MCF 10A (cell line): Measurements from ENCODE around the gene IDI1. TPM values are rescaled to one million over a fixed set of nuclear protein-coding genes. Genes with fewer than 3 reads are reported as not detected.

ENCODE experiments used
- BruUV-seq: library from RNA; stranded (reverse); fragments of 400-500 nt; replicated peaks from 2 replicates; lab custom pipeline; 2021; lab: Mats Ljungman, UMichigan
- CTCF ChIA-PET: fragments of 300-600 bp; sonication (Branson Sonifier 250); formaldehyde crosslinking; extraction: SDS; loops from one replicate; lab custom pipeline; 2021; ENCODE audit warnings: antibody characterized with exemption, inconsistent platforms; lab: Yijun Ruan, JAX
- POLR2A ChIA-PET: fragments of 300-600, 350-650 bp; sonication (Branson Sonifier 250); formaldehyde crosslinking; extraction: SDS; loops from one replicate; lab custom pipeline; 2020; ENCODE audit warnings: antibody characterized with exemption, inconsistent platforms; lab: Yijun Ruan, JAX
- DNase-seq: peaks from one replicate; pipeline ENCODE4 v3.0.0-alpha.2; 2018; ENCODE audit not compliant: unreplicated experiment
- H3K27ac Mint-ChIP-seq: one replicate; pipeline ENCODE4 v1.8.0; 2022; ENCODE audit warnings: mild to moderate bottlenecking, low read depth, mixed read lengths; ENCODE audit not compliant: unreplicated experiment
- H3K27me3 Mint-ChIP-seq: one replicate; pipeline ENCODE4 v1.8.0; 2022; ENCODE audit warnings: mixed read lengths; ENCODE audit not compliant: insufficient read depth, unreplicated experiment
- H3K36me3 Mint-ChIP-seq: one replicate; pipeline ENCODE4 v1.8.0; 2022; ENCODE audit warnings: mild to moderate bottlenecking, moderate library complexity, mixed read lengths; ENCODE audit not compliant: insufficient read depth, unreplicated experiment
- H3K4me1 Mint-ChIP-seq: one replicate; pipeline ENCODE4 v1.8.0; 2022; ENCODE audit warnings: mixed read lengths; ENCODE audit not compliant: insufficient read depth, unreplicated experiment
- H3K4me3 Mint-ChIP-seq: one replicate; pipeline ENCODE4 v1.8.0; 2022; ENCODE audit warnings: mild to moderate bottlenecking, moderate library complexity, mixed read lengths; ENCODE audit not compliant: unreplicated experiment
- H3K9me3 Mint-ChIP-seq: one replicate; pipeline ENCODE4 v1.8.0; 2022; ENCODE audit warnings: mixed read lengths; ENCODE audit not compliant: unreplicated experiment
- intact Hi-C: fragments of 100-400 bp; cut with micrococcal nuclease; formaldehyde crosslinking; loops from 2 replicates; pipeline ENCODE4 v1.14.1; 2022
- total RNA-seq: library from RNA; stranded (reverse); gene quantifications from 2 replicates; pipeline ENCODE4 v1.2.3, GENCODE V29; 2022
- TF ChIP-seq, protein P1 (sequence below): fragments of 200-600 bp; IDR thresholded peaks from one replicate; pipeline ENCODE4 v1.8.0; 2022; ENCODE audit warnings: antibody characterized with exemption, mild to moderate bottlenecking; ENCODE audit not compliant: unreplicated experiment

The IDI1 gene
- total RNA-seq, 1 experiment from 2014 or later: 25.1 TPM

DNA sequence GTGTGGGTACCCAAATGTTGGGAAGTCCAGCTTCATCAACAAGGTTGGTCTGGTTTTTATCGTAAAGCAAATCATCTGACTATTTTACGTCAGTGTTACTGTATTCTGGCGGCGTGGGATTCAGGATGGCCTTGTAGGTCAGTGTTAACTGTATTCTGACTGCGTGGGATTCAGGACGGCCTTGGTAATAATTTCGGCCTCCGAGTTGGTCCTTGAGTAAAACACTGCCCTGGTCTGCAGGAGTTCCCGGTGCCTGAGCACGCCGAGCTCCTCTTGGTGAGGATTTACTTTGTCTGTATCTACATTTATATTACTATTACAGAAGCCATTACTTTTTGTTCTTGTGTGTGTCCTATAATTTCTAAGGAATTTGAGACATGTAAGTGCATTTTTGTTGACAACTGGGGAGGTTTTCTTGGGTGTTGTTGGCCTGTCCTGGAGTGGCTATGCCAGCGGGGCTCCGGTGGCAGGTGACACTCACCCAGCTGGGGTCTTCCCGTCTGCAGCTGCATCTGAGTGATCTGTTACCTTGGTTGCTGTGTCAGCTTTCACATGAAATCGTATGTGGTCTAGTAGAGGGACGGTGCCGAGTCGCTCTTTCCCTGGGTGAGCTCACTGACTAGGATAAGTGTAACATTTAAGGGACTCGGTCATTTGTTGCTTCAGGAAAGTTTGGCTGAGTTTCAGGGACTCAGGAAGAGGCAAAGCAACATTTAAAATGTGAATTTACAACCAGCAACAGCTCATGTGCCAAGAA is 51.5 kb downstream of the IDI1 start:
- Mint-ChIP-seq H3K9me3 (peaks cover 1% of the 10 kb centered on the region), H3K36me3 (peaks cover 98% of the 10 kb centered on the region), H3K27ac (no peak overlapping the region), H3K4me1 (no peaks in the 10 kb centered on the region), H3K4me3 (no peak overlapping the region), H3K27me3 (no peaks in the 10 kb centered on the region)
- intact Hi-C loops: no loop called here
- ChIA-PET CTCF (interaction anchor here (0.6 kb wide), 1 partner anchor 114 kb away, joined by 3 read pairs; no protein-coding TSS in a partner anchor), POLR2A (interaction anchor here (1.0 to 1.9 kb wide), 2 partner anchors 12 to 52 kb away, joined by 3 to 5 read pairs; partner anchors contain the start of gene IDI1)
- TF ChIP-seq, protein P1, sequence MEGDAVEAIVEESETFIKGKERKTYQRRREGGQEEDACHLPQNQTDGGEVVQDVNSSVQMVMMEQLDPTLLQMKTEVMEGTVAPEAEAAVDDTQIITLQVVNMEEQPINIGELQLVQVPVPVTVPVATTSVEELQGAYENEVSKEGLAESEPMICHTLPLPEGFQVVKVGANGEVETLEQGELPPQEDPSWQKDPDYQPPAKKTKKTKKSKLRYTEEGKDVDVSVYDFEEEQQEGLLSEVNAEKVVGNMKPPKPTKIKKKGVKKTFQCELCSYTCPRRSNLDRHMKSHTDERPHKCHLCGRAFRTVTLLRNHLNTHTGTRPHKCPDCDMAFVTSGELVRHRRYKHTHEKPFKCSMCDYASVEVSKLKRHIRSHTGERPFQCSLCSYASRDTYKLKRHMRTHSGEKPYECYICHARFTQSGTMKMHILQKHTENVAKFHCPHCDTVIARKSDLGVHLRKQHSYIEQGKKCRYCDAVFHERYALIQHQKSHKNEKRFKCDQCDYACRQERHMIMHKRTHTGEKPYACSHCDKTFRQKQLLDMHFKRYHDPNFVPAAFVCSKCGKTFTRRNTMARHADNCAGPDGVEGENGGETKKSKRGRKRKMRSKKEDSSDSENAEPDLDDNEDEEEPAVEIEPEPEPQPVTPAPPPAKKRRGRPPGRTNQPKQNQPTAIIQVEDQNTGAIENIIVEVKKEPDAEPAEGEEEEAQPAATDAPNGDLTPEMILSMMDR: no peak
- BruUV-seq: no TSS peak
- DNase-seq: no peak

DNA sequence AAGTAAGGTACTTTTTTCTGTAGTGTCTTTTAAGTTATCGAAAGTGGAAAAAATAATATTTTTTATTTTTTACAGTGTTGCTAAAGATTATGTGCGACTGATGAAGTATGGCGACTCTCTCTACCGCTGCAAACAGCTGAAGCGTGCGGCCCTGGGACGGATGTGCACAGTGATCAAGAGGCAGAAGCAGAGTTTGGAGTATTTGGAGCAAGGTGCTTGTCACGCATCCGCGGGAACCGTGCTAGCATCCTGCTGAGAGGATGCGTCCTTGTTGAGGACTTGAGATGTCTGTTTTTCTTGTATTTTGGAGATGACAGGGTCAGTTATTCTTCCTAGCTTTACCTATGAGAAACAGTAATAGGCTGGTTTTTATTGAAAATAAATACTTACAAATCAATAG is 52.9 kb downstream of the IDI1 start:
- DNase-seq: no peak
- ChIA-PET CTCF (no interaction called here), POLR2A (no interaction called here)
- no peak overlapping the region for H3K4me3 Mint-ChIP-seq
- no peaks in the 10 kb centered on the region for H3K4me1 Mint-ChIP-seq
- H3K9me3 Mint-ChIP-seq: no peaks in the 10 kb centered on the region
- intact Hi-C loops: no loop called here
- H3K27me3 Mint-ChIP-seq: no peaks in the 10 kb centered on the region
- no TSS peak for BruUV-seq
- H3K27ac Mint-ChIP-seq: no peak overlapping the region
- TF ChIP-seq, protein P1: no peak
- H3K36me3 Mint-ChIP-seq: peaks cover 89% of the 10 kb centered on the region

DNA sequence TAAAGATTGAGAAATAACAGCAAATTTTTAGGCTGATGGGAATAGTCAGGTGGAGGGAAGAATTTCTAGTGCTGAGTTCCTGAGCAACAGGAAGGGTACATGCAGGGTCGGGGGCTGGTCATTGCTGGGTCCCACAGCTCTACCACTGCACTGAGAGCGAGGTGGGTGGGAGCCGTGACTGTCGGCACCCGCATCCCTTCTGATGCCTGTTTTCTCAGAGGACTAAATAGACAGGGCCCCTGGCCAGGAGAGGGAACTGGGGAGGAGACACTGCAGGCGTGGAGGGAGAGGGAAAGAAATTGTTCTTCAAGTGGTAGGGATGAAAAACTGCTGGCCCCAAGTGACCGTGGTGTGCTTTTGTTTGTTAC is 53.4 kb downstream of the IDI1 start:
- Mint-ChIP-seq H3K36me3 (peaks cover 88% of the 10 kb centered on the region), H3K4me1 (peaks cover 4% of the 10 kb centered on the region), H3K27ac (no peak overlapping the region), H3K9me3 (no peaks in the 10 kb centered on the region), H3K27me3 (no peaks in the 10 kb centered on the region), H3K4me3 (no peak overlapping the region)
- DNase-seq: no peak
- intact Hi-C loops: no loop called here
- no TSS peak for BruUV-seq
- ChIA-PET POLR2A (no interaction called here), CTCF (no interaction called here)
- TF ChIP-seq, protein P1: no peak

- H3K4me3 Mint-ChIP-seq: no peak overlapping the region
- H3K27me3 Mint-ChIP-seq: no peaks in the 10 kb centered on the region
- no TSS peak for BruUV-seq
- TF ChIP-seq, protein P1: no peak
- intact Hi-C loops: no loop called here
- peaks cover 8% of the 10 kb centered on the region for H3K4me1 Mint-ChIP-seq
- H3K36me3 Mint-ChIP-seq: peaks cover 86% of the 10 kb centered on the region
- ChIA-PET CTCF (no interaction called here), POLR2A (no interaction called here)
- H3K27ac Mint-ChIP-seq: peak overlapping the region; percentile 63
- H3K9me3 Mint-ChIP-seq: no peaks in the 10 kb centered on the region
- no peak for DNase-seq
Observed at GRCh38 chr10:994836-995558, 53.9 kb downstream of the IDI1 start.
